Measurements from ENCODE around the gene TIAM1.

The TIAM1 gene

GRCh38 chr21:31368361-31368760, 24.3 kb upstream of the TIAM1 start:
- no peaks in the 10 kb centered on the region for H3K36me3 ChIP-seq (ENCODE audit: insufficient read depth, low read length)
- no peaks in the 10 kb centered on the region for H3K9me3 ChIP-seq (replicated peaks; ENCODE audit: low read length)
- H3K9ac ChIP-seq (ENCODE audit: low read depth, low read length) = no peak overlapping the region
- no peak overlapping the region for H3K4me2 ChIP-seq (ENCODE audit: low read length)
- H3K4me1 ChIP-seq (ENCODE audit: control insufficient read depth, insufficient read depth, low read length) = peaks cover 8% of the 10 kb centered on the region
- H3K27me3 ChIP-seq (ENCODE audit: control insufficient read depth, insufficient read depth, low read length) = peaks cover 3% of the 10 kb centered on the region
- H3K4me3 ChIP-seq (ENCODE audit: low read length) = no peak overlapping the region

DNA sequence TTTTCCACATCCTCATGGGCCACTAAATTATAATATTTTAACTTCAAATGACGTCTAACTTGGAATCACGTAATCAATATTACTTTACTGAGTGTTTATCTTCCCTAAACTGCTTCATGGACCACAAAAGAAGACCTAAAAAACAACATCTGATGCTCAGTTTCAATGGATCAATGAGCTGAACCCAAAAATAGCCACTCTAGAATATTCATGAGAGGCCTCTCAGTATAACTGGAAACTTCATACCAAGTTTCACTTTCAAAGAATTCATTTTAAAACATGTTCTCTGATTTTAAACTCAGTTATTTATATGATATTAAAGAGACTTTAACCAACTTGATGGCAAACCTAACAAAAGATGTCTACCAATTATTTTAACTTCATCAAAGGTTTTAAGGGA, 23.7 kb upstream of the TIAM1 start:
- no peak overlapping the region for H3K4me2 ChIP-seq (ENCODE audit: low read length)
- H3K4me1 ChIP-seq (ENCODE audit: control insufficient read depth, insufficient read depth, low read length) = peaks cover 8% of the 10 kb centered on the region
- no peak overlapping the region for H3K4me3 ChIP-seq (ENCODE audit: low read length)
- no peaks in the 10 kb centered on the region for H3K36me3 ChIP-seq (ENCODE audit: insufficient read depth, low read length)
- H3K9ac ChIP-seq (ENCODE audit: low read depth, low read length) = no peak overlapping the region
- no peaks in the 10 kb centered on the region for H3K9me3 ChIP-seq (replicated peaks; ENCODE audit: low read length)
- H3K27me3 ChIP-seq (ENCODE audit: control insufficient read depth, insufficient read depth, low read length) = peaks cover 8% of the 10 kb centered on the region

DNA sequence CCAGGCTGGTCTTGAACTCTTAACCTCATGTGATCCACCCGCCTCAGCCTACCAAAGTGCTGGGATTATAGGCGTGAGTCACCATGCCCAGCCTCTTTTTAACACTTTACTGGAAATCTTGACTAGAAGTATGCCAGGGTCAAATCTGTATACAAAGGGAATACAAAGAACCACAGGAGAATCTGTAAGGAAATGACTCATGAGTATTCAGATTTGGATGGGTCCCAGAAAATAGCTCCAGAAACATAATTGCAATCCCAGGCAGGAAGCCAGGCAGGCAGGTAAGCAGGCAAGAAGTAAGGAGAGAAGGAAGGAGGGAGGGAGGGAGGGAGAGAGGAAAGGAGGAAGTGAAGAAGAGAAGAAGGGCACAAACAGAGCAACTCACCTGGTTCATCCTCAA, 22.8 kb upstream of the TIAM1 start:
- peaks cover 10% of the 10 kb centered on the region for H3K27me3 ChIP-seq (ENCODE audit: control insufficient read depth, insufficient read depth, low read length)
- H3K4me2 ChIP-seq (ENCODE audit: low read length) = no peak overlapping the region
- H3K4me1 ChIP-seq (ENCODE audit: control insufficient read depth, insufficient read depth, low read length) = peaks cover 8% of the 10 kb centered on the region
- H3K4me3 ChIP-seq (ENCODE audit: low read length) = no peak overlapping the region
- H3K9ac ChIP-seq (ENCODE audit: low read depth, low read length) = no peak overlapping the region
- H3K9me3 ChIP-seq (replicated peaks; ENCODE audit: low read length) = no peaks in the 10 kb centered on the region
- H3K36me3 ChIP-seq (ENCODE audit: insufficient read depth, low read length) = no peaks in the 10 kb centered on the region

DNA sequence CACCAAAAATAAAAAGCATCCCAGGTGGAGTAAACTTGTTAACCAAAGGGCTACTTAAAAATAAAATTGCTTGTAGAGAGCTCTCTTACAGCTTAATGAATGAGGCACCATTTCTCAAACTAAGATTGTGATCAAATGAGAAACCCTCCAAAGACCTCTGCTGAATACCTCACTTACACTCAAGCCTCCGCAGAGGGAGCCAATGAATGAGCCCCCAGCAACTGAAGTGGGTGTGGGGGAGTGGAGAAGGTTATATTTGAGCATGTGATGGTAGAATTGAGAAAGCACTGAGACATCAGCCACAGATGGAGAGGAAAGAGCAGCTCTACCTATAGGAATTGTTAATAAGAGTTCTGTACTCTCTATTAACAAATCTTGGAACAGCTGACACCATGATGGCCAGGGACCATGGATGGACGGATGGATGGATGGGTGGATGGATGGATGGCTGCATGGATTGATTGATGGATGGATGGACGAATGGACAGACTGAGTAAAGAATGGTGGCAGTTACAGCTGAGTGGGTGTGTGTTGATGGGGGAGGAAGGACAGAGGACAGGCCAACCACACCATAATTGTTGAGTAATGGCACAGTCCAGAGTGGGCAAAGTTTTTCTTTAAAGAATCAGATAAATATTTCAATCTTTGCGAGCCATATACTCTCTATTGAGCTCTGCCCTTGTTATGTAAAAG, 20.3 kb upstream of the TIAM1 start:
- no peaks in the 10 kb centered on the region for H3K9me3 ChIP-seq (replicated peaks; ENCODE audit: low read length)
- H3K4me2 ChIP-seq (ENCODE audit: low read length) = no peak overlapping the region
- H3K27me3 ChIP-seq (ENCODE audit: control insufficient read depth, insufficient read depth, low read length) = peaks cover 10% of the 10 kb centered on the region
- H3K36me3 ChIP-seq (ENCODE audit: insufficient read depth, low read length) = no peaks in the 10 kb centered on the region
- H3K9ac ChIP-seq (ENCODE audit: low read depth, low read length) = no peak overlapping the region
- peaks cover 8% of the 10 kb centered on the region for H3K4me1 ChIP-seq (ENCODE audit: control insufficient read depth, insufficient read depth, low read length)
- no peak overlapping the region for H3K4me3 ChIP-seq (ENCODE audit: low read length)

- H3K4me1 ChIP-seq (ENCODE audit: control insufficient read depth, insufficient read depth, low read length) = peaks cover 8% of the 10 kb centered on the region
- no peak overlapping the region for H3K9ac ChIP-seq (ENCODE audit: low read depth, low read length)
- H3K36me3 ChIP-seq (ENCODE audit: insufficient read depth, low read length) = no peaks in the 10 kb centered on the region
- no peak overlapping the region for H3K4me2 ChIP-seq (ENCODE audit: low read length)
- no peaks in the 10 kb centered on the region for H3K9me3 ChIP-seq (replicated peaks; ENCODE audit: low read length)
- H3K4me3 ChIP-seq (ENCODE audit: low read length) = no peak overlapping the region
- H3K27me3 ChIP-seq (ENCODE audit: control insufficient read depth, insufficient read depth, low read length) = peaks cover 10% of the 10 kb centered on the region
Measured at GRCh38 chr21:31363720-31364119, 19.7 kb upstream of the TIAM1 start.

GRCh38 chr21:31360717-31361116, 16.7 kb upstream of the TIAM1 start:
- H3K4me2 ChIP-seq (ENCODE audit: low read length) = no peak overlapping the region
- H3K4me3 ChIP-seq (ENCODE audit: low read length) = no peak overlapping the region
- peaks cover 10% of the 10 kb centered on the region for H3K27me3 ChIP-seq (ENCODE audit: control insufficient read depth, insufficient read depth, low read length)
- H3K9ac ChIP-seq (ENCODE audit: low read depth, low read length) = no peak overlapping the region
- H3K9me3 ChIP-seq (replicated peaks; ENCODE audit: low read length) = no peaks in the 10 kb centered on the region
- no peaks in the 10 kb centered on the region for H3K4me1 ChIP-seq (ENCODE audit: control insufficient read depth, insufficient read depth, low read length)
- no peaks in the 10 kb centered on the region for H3K36me3 ChIP-seq (ENCODE audit: insufficient read depth, low read length)

GRCh38 chr21:31358158-31358557, 14.1 kb upstream of the TIAM1 start:
- Histone ChIP-seq H3K9ac (ENCODE audit: low read depth, low read length) (no peak overlapping the region), H3K4me3 (ENCODE audit: low read length) (no peak overlapping the region), H3K4me2 (ENCODE audit: low read length) (no peak overlapping the region), H3K9me3 (replicated peaks; ENCODE audit: low read length) (no peaks in the 10 kb centered on the region), H3K4me1 (ENCODE audit: control insufficient read depth, insufficient read depth, low read length) (peaks cover 15% of the 10 kb centered on the region), H3K27me3 (ENCODE audit: control insufficient read depth, insufficient read depth, low read length) (peaks cover 6% of the 10 kb centered on the region), H3K36me3 (ENCODE audit: insufficient read depth, low read length) (no peaks in the 10 kb centered on the region)

- Histone ChIP-seq H3K4me2 (ENCODE audit: low read length) (no peak overlapping the region), H3K9me3 (replicated peaks; ENCODE audit: low read length) (no peaks in the 10 kb centered on the region), H3K27me3 (ENCODE audit: control insufficient read depth, insufficient read depth, low read length) (no peaks in the 10 kb centered on the region), H3K4me1 (ENCODE audit: control insufficient read depth, insufficient read depth, low read length) (peaks cover 17% of the 10 kb centered on the region), H3K9ac (ENCODE audit: low read depth, low read length) (no peak overlapping the region), H3K36me3 (ENCODE audit: insufficient read depth, low read length) (no peaks in the 10 kb centered on the region), H3K4me3 (ENCODE audit: low read length) (no peak overlapping the region)
Measured at GRCh38 chr21:31356440-31356839, 12.4 kb upstream of the TIAM1 start.

- Histone ChIP-seq H3K4me3 (ENCODE audit: low read length) (no peak overlapping the region), H3K9me3 (replicated peaks; ENCODE audit: low read length) (no peaks in the 10 kb centered on the region), H3K4me1 (ENCODE audit: control insufficient read depth, insufficient read depth, low read length) (peaks cover 21% of the 10 kb centered on the region), H3K36me3 (ENCODE audit: insufficient read depth, low read length) (no peaks in the 10 kb centered on the region), H3K9ac (ENCODE audit: low read depth, low read length) (no peak overlapping the region), H3K4me2 (ENCODE audit: low read length) (peak overlapping the region; percentile 41), H3K27me3 (ENCODE audit: control insufficient read depth, insufficient read depth, low read length) (no peaks in the 10 kb centered on the region)
Measured at GRCh38 chr21:31354604-31355443, 10.8 kb upstream of the TIAM1 start.

DNA sequence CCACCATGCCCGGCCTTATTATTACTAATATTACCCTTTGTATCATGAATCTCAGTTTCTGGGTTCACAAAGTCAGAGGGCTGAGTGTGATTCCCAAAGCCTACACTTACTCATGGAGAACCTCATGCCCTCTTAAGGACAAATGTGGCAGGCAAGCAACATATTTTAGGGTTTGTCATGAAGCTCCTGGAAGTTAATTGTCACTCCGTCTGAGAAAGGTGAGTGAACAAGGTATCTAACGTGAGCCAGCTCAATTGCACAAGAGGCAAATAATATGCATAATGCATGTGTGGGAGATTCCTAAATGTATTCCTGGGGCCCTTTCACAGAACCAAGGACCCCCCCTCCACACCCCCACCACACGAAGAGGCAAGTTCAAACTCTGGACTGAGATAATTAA, 10.1 kb upstream of the TIAM1 start:
- Histone ChIP-seq H3K4me1 (ENCODE audit: control insufficient read depth, insufficient read depth, low read length) (peaks cover 21% of the 10 kb centered on the region), H3K4me3 (ENCODE audit: low read length) (no peak overlapping the region), H3K27me3 (ENCODE audit: control insufficient read depth, insufficient read depth, low read length) (no peaks in the 10 kb centered on the region), H3K4me2 (ENCODE audit: low read length) (peak overlapping the region; percentile 41), H3K9ac (ENCODE audit: low read depth, low read length) (no peak overlapping the region), H3K9me3 (replicated peaks; ENCODE audit: low read length) (no peaks in the 10 kb centered on the region), H3K36me3 (ENCODE audit: insufficient read depth, low read length) (no peaks in the 10 kb centered on the region)

- no peak overlapping the region for H3K4me3 ChIP-seq (ENCODE audit: low read length)
- no peak overlapping the region for H3K4me2 ChIP-seq (ENCODE audit: low read length)
- peaks cover 21% of the 10 kb centered on the region for H3K4me1 ChIP-seq (ENCODE audit: control insufficient read depth, insufficient read depth, low read length)
- no peaks in the 10 kb centered on the region for H3K27me3 ChIP-seq (ENCODE audit: control insufficient read depth, insufficient read depth, low read length)
- no peaks in the 10 kb centered on the region for H3K9me3 ChIP-seq (replicated peaks; ENCODE audit: low read length)
- H3K9ac ChIP-seq (ENCODE audit: low read depth, low read length) = no peak overlapping the region
- no peaks in the 10 kb centered on the region for H3K36me3 ChIP-seq (ENCODE audit: insufficient read depth, low read length)
Measured at GRCh38 chr21:31352836-31353235, 8.8 kb upstream of the TIAM1 start.

GRCh38 chr21:31351960-31352359, 7.9 kb upstream of the TIAM1 start:
- no peaks in the 10 kb centered on the region for H3K9me3 ChIP-seq (replicated peaks; ENCODE audit: low read length)
- no peak overlapping the region for H3K4me2 ChIP-seq (ENCODE audit: low read length)
- H3K36me3 ChIP-seq (ENCODE audit: insufficient read depth, low read length) = no peaks in the 10 kb centered on the region
- H3K4me3 ChIP-seq (ENCODE audit: low read length) = no peak overlapping the region
- H3K9ac ChIP-seq (ENCODE audit: low read depth, low read length) = no peak overlapping the region
- H3K27me3 ChIP-seq (ENCODE audit: control insufficient read depth, insufficient read depth, low read length) = no peaks in the 10 kb centered on the region
- peaks cover 21% of the 10 kb centered on the region for H3K4me1 ChIP-seq (ENCODE audit: control insufficient read depth, insufficient read depth, low read length)

All from skeletal muscle satellite cell (primary cell).